ENCODE data around the gene MTMR10. TPM values are rescaled to one million over a fixed set of nuclear protein-coding genes. Genes with fewer than 3 reads are reported as not detected.

MTMR10 gene
- total RNA-seq, 1 experiment from 2014 or later = 16.0 TPM

DNA sequence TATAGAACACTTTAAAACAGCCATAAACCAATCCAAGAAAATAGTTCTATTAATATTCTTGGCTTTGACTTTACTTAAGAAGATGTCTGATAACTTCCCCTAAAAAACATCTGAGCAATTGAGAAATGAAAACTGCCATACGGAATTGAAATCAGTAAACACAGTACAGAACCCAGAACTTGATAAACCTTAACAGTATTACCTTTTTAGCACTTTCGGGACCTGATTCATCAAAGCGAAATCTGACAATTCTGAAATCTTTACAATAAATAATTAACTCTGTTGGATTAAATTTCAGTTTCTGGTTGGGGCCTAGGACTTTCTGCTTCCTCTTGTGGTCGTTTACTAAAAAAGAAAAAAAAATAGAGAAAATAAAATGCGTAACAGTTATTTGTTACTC is 17.3 kb downstream of the MTMR10 start:
- Histone ChIP-seq H3K4me3 (ENCODE audit: low read depth, low read length, poor library complexity, severe bottlenecking) (no peak overlapping the region), H3K9me3 (ENCODE audit: low read depth, low read length, poor library complexity, severe bottlenecking) (no peaks in the 10 kb centered on the region), H3K36me3 (ENCODE audit: insufficient read depth, low read length, poor library complexity, severe bottlenecking) (no peaks in the 10 kb centered on the region), H3K27ac (ENCODE audit: low read depth, low read length, poor library complexity, severe bottlenecking) (no peak overlapping the region), H3K27me3 (replicated peaks; ENCODE audit: insufficient read depth, low read depth, low read length, poor library complexity) (no peaks in the 10 kb centered on the region), H3K4me1 (ENCODE audit: insufficient read depth, low read length, poor library complexity, severe bottlenecking) (no peaks in the 10 kb centered on the region)
- no TSS peak for BruUV-seq (replicated peaks)
- CTCF ChIA-PET = no interaction called here
- DNase-seq (ENCODE audit: low spot score) = no peak
- intact Hi-C loops (cut with micrococcal nuclease; ENCODE audit: unreplicated experiment) = no loop called here
- POLR2A ChIA-PET (ENCODE audit: low non-redundant PET) = no interaction called here
- TF ChIP-seq EZH2 (IDR thresholded peaks at IDR 0.05; ENCODE audit: borderline replicate concordance, low read depth, low read length, poor library complexity, severe bottlenecking) = no peak

- Histone ChIP-seq H3K36me3 (ENCODE audit: insufficient read depth, low read length, poor library complexity, severe bottlenecking) (no peaks in the 10 kb centered on the region), H3K4me1 (ENCODE audit: insufficient read depth, low read length, poor library complexity, severe bottlenecking) (no peaks in the 10 kb centered on the region), H3K27me3 (replicated peaks; ENCODE audit: insufficient read depth, low read depth, low read length, poor library complexity) (no peaks in the 10 kb centered on the region), H3K9me3 (ENCODE audit: low read depth, low read length, poor library complexity, severe bottlenecking) (no peaks in the 10 kb centered on the region), H3K4me3 (ENCODE audit: low read depth, low read length, poor library complexity, severe bottlenecking) (no peak overlapping the region), H3K27ac (ENCODE audit: low read depth, low read length, poor library complexity, severe bottlenecking) (no peak overlapping the region)
- intact Hi-C loops (cut with micrococcal nuclease; ENCODE audit: unreplicated experiment) = no loop called here
- no TSS peak for BruUV-seq (replicated peaks)
- no peak for DNase-seq (ENCODE audit: low spot score)
- TF ChIP-seq EZH2 (IDR thresholded peaks at IDR 0.05; ENCODE audit: borderline replicate concordance, low read depth, low read length, poor library complexity, severe bottlenecking) = no peak
- TF ChIP-seq, protein P1, sequence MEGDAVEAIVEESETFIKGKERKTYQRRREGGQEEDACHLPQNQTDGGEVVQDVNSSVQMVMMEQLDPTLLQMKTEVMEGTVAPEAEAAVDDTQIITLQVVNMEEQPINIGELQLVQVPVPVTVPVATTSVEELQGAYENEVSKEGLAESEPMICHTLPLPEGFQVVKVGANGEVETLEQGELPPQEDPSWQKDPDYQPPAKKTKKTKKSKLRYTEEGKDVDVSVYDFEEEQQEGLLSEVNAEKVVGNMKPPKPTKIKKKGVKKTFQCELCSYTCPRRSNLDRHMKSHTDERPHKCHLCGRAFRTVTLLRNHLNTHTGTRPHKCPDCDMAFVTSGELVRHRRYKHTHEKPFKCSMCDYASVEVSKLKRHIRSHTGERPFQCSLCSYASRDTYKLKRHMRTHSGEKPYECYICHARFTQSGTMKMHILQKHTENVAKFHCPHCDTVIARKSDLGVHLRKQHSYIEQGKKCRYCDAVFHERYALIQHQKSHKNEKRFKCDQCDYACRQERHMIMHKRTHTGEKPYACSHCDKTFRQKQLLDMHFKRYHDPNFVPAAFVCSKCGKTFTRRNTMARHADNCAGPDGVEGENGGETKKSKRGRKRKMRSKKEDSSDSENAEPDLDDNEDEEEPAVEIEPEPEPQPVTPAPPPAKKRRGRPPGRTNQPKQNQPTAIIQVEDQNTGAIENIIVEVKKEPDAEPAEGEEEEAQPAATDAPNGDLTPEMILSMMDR (conservative IDR thresholded peaks at IDR 0.05; ENCODE audit: low read depth, low read length) = no peak
- ChIA-PET POLR2A (ENCODE audit: low non-redundant PET) (no interaction called here), CTCF (no interaction called here)
These were observed 18.0 kb downstream of the MTMR10 start for GRCh38 chr15:30973379-30973778.

DNA sequence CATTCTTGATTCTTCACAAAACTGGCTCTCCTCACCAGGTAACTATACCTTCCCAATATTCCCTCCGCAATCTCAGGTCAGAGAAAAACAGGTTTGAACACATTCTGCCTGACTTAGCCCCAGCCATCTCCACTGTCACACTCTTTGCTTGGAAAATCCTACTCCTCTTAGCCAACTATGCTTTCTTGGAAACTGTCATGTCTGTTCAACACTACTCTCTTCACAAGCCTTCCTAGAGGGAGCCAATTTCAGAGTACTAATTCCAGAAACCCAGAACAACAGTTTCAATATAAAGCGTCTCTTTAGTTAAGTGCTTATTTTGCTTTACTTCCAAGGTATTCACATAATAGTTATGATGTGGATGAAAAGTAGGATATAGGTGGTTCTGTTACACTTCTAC is 21.7 kb downstream of the MTMR10 start:
- intact Hi-C loops (cut with micrococcal nuclease; ENCODE audit: unreplicated experiment) = no loop called here
- H3K4me3 ChIP-seq (ENCODE audit: low read depth, low read length, poor library complexity, severe bottlenecking) = no peak overlapping the region
- H3K4me1 ChIP-seq (ENCODE audit: insufficient read depth, low read length, poor library complexity, severe bottlenecking) = no peaks in the 10 kb centered on the region
- POLR2A ChIA-PET (ENCODE audit: low non-redundant PET) = no interaction called here
- CTCF ChIA-PET = no interaction called here
- no peaks in the 10 kb centered on the region for H3K9me3 ChIP-seq (ENCODE audit: low read depth, low read length, poor library complexity, severe bottlenecking)
- no peak for DNase-seq (ENCODE audit: low spot score)
- H3K36me3 ChIP-seq (ENCODE audit: insufficient read depth, low read length, poor library complexity, severe bottlenecking) = no peaks in the 10 kb centered on the region
- no peak for TF ChIP-seq EZH2 (IDR thresholded peaks at IDR 0.05; ENCODE audit: borderline replicate concordance, low read depth, low read length, poor library complexity, severe bottlenecking)
- TF ChIP-seq, protein P1 (conservative IDR thresholded peaks at IDR 0.05; ENCODE audit: low read depth, low read length) = no peak
- BruUV-seq (replicated peaks) = no TSS peak
- H3K27ac ChIP-seq (ENCODE audit: low read depth, low read length, poor library complexity, severe bottlenecking) = no peak overlapping the region
- no peaks in the 10 kb centered on the region for H3K27me3 ChIP-seq (replicated peaks; ENCODE audit: insufficient read depth, low read depth, low read length, poor library complexity)

DNA sequence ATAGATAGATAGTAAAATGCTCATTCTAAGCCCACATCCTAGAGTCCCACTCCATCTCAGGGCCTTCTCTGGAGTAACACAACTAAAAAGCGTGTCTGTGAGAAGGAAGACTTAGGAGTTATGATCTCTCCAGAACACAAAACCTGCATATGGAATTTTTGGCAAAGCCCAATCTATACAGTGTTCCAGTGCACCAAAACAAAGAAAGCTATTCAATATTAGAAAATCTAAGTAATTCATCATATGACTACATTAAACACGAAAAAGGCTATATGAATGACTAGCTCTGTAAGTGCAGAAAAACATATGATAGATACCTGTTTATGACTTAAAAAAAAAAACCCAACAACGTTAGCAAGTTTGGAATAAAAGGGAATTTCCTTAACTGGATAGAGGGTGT is 27.7 kb downstream of the MTMR10 start:
- H3K27me3 ChIP-seq (replicated peaks; ENCODE audit: insufficient read depth, low read depth, low read length, poor library complexity) = no peaks in the 10 kb centered on the region
- peaks cover 1% of the 10 kb centered on the region for H3K36me3 ChIP-seq (ENCODE audit: insufficient read depth, low read length, poor library complexity, severe bottlenecking)
- ChIA-PET CTCF (no interaction called here), POLR2A (ENCODE audit: low non-redundant PET) (no interaction called here)
- no TSS peak for BruUV-seq (replicated peaks)
- no peaks in the 10 kb centered on the region for H3K9me3 ChIP-seq (ENCODE audit: low read depth, low read length, poor library complexity, severe bottlenecking)
- intact Hi-C loops (cut with micrococcal nuclease; ENCODE audit: unreplicated experiment) = no loop called here
- TF ChIP-seq EZH2 (IDR thresholded peaks at IDR 0.05; ENCODE audit: borderline replicate concordance, low read depth, low read length, poor library complexity, severe bottlenecking) = no peak
- TF ChIP-seq, protein P1 (conservative IDR thresholded peaks at IDR 0.05; ENCODE audit: low read depth, low read length) = no peak
- no peaks in the 10 kb centered on the region for H3K4me1 ChIP-seq (ENCODE audit: insufficient read depth, low read length, poor library complexity, severe bottlenecking)
- H3K4me3 ChIP-seq (ENCODE audit: low read depth, low read length, poor library complexity, severe bottlenecking) = no peak overlapping the region
- no peak overlapping the region for H3K27ac ChIP-seq (ENCODE audit: low read depth, low read length, poor library complexity, severe bottlenecking)
- no peak for DNase-seq (ENCODE audit: low spot score)

Measured in A673 (cell line).